Measurements from ENCODE around the gene TNFSF11. TPM values are rescaled to one million over a fixed set of nuclear protein-coding genes. Genes with fewer than 3 reads are reported as not detected.

TNFSF11 gene
- total and polyA plus RNA-seq, 2 of the 4 experiments (the other 2 are of a cell fraction): not detected

- no TSS peak for BruUV-seq (replicated peaks)
- intact Hi-C loops (cut with micrococcal nuclease) (no loop called here), dilution Hi-C loops (cut with HindIII; ENCODE audit: low sequenced_read_pairs, unreplicated experiment) (no loop called here), in situ Hi-C loops (cut with MboI; ENCODE audit: low sequenced_read_pairs) (no loop called here)
- CTCF ChIA-PET: no interaction called here
- H4K91ac ChIP-seq (ENCODE audit: insufficient read depth, low read depth, low read length): no peak overlapping the region
- no peak overlapping the region for H3K27ac ChIP-seq (ENCODE audit: insufficient read depth, low read length)
- no peak overlapping the region for H4K5ac ChIP-seq (ENCODE audit: low read depth, low read length)
- no peaks in the 10 kb centered on the region for H3K4me1 ChIP-seq (ENCODE audit: control insufficient read depth, insufficient read depth, low read length)
- DNase-seq (no peak), ATAC-seq (ENCODE audit: low read depth) (no peak)
- no peak overlapping the region for H2BK20ac ChIP-seq (ENCODE audit: low read depth, low read length)
- no peak overlapping the region for H2BK120ac ChIP-seq (ENCODE audit: low read depth, low read length)
- H3K9me3 ChIP-seq (ENCODE audit: control insufficient read depth, insufficient read depth, low read length): no peaks in the 10 kb centered on the region
- no peak overlapping the region for H3K56ac ChIP-seq (ENCODE audit: extremely low read depth, insufficient read depth, low read length)
- H4K8ac ChIP-seq (ENCODE audit: low read depth in 2 of 2, low read length in 2 of 2): no peak overlapping the region
- H3K36me3 ChIP-seq (ENCODE audit: control insufficient read depth, insufficient read depth, low read length): no peaks in the 10 kb centered on the region
- no peak overlapping the region for H2BK5ac ChIP-seq (ENCODE audit: low read depth, low read length, poor library complexity, severe bottlenecking)
- no peak overlapping the region for H3K4me2 ChIP-seq (ENCODE audit: low read depth, low read length)
- no peak overlapping the region for H3K14ac ChIP-seq (replicated peaks; ENCODE audit: low read depth, low read length)
- WGBS, 2 experiments (ENCODE audit: extremely low coverage in 2 of 2, insufficient read length in 1 of 2): 67% methylated on average over 1 of the region's 1 CpG; no CpG with 5 or more reads in 1 of the 2 experiments
- no peak overlapping the region for H2AFZ ChIP-seq (replicated peaks; ENCODE audit: low read length, poor library complexity)
- no peak overlapping the region for H2BK15ac ChIP-seq (ENCODE audit: low read depth, low read length)
- no peaks in the 10 kb centered on the region for H4K20me1 ChIP-seq (ENCODE audit: insufficient read depth, low read length)
- H3K9ac ChIP-seq (ENCODE audit: low read depth, low read length): no peak overlapping the region
- POLR2A ChIA-PET (ENCODE audit: unreplicated experiment): no interaction called here
- H3K27me3 ChIP-seq (ENCODE audit: control insufficient read depth, insufficient read depth, low read length): peaks cover 13% of the 10 kb centered on the region
- H3K4ac ChIP-seq (ENCODE audit: low read depth, low read length): no peak overlapping the region
- H3K9me1 ChIP-seq (ENCODE audit: insufficient read depth, low read length): no peaks in the 10 kb centered on the region; the same call in 1 of the 2 replicates
- H2AK9ac ChIP-seq (replicated peaks; ENCODE audit: low read depth, low read length, poor library complexity): no peak overlapping the region
- TF ChIP-seq USF2 (IDR thresholded peaks at IDR 0.05; ENCODE audit: low read depth, low read length) (no peak), ELK1 (IDR thresholded peaks at IDR 0.05; ENCODE audit: borderline replicate concordance, low read depth, low read length) (no peak), RAD21 (IDR thresholded peaks at IDR 0.05; ENCODE audit: low read length) (no peak), FOS (IDR thresholded peaks at IDR 0.05; ENCODE audit: low read depth, low read length) (no peak), MAFK (IDR thresholded peaks at IDR 0.05; ENCODE audit: low read depth, low read length) (no peak), RFX5 (IDR thresholded peaks at IDR 0.05; ENCODE audit: low read depth, low read length) (no peak), CTCF (conservative IDR thresholded peaks at IDR 0.05; ENCODE audit: low read depth, low read length) (no peak), MAZ (IDR thresholded peaks at IDR 0.05; ENCODE audit: borderline replicate concordance, low read depth, low read length) (no peak), POLR2A (IDR thresholded peaks at IDR 0.05; ENCODE audit: low read depth, low read length) (no peak)
- no peaks in the 10 kb centered on the region for H3K79me1 ChIP-seq (ENCODE audit: low read depth in 1 of 2, low read length in 2 of 2)
- no peak overlapping the region for H3K23ac ChIP-seq (ENCODE audit: low read depth, low read length)
- no peak overlapping the region for H3K18ac ChIP-seq (ENCODE audit: low read depth, low read length)
- no peak overlapping the region for H3K4me3 ChIP-seq (ENCODE audit: insufficient read depth, low read depth, low read length)
- no peak overlapping the region for H2AK5ac ChIP-seq (ENCODE audit: low read depth, low read length)
Measured at GRCh38 chr13:42600943-42601342, 27.0 kb downstream of the TNFSF11 start.

All from IMR-90 (cell line).